Karpas-422 (cell line): ENCODE data around the gene METTL14. TPM values are rescaled to one million over a fixed set of nuclear protein-coding genes. Genes with fewer than 3 reads are reported as not detected.

ENCODE experiments used
- DNase-seq: peaks from one replicate; pipeline ENCODE4 v3.0.0-alpha.2; 2015
- H2AFZ ChIP-seq: fragments of 200-600 bp; sonication (generic); 2 replicates; pipeline ENCODE4 v1.6.1; 2014; ENCODE audit warnings: antibody characterized with exemption, low read length, mixed read lengths
- H3K27ac ChIP-seq: fragments of 200-600 bp; sonication (generic); 2 replicates; pipeline ENCODE4 v1.5.1; 2014; ENCODE audit warnings: mild to moderate bottlenecking, low read length, moderate library complexity
- H3K27me3 ChIP-seq: fragments of 200-600 bp; sonication (generic); 2 replicates; pipeline ENCODE4 v1.6.1; 2014; ENCODE audit warnings: low read length, mixed read lengths
- H3K36me3 ChIP-seq: fragments of 200-600 bp; sonication (generic); 2 replicates; pipeline ENCODE4 v1.6.1; 2014; ENCODE audit warnings: low read length, mixed read lengths; ENCODE audit not compliant: insufficient read depth
- H3K4me1 ChIP-seq: fragments of 200-600 bp; sonication (generic); 2 replicates; pipeline ENCODE4 v1.6.1; 2014; ENCODE audit warnings: mild to moderate bottlenecking, low read length, mixed read lengths
- H3K4me2 ChIP-seq: fragments of 200-600 bp; sonication (generic); 2 replicates; pipeline ENCODE4 v1.6.1; 2014; ENCODE audit warnings: low read length, low read depth, mild to moderate bottlenecking; ENCODE audit not compliant: poor library complexity, severe bottlenecking
- H3K4me3 ChIP-seq: fragments of 200-600 bp; sonication (generic); 2 replicates; pipeline ENCODE4 v1.5.1; 2014; ENCODE audit warnings: mild to moderate bottlenecking, antibody characterized with exemption, low read length, mixed read lengths
- H3K79me2 ChIP-seq: fragments of 200-600 bp; sonication (generic); 2 replicates; pipeline ENCODE4 v1.6.1; 2014; ENCODE audit warnings: mild to moderate bottlenecking, low read length, mixed read lengths
- H3K9ac ChIP-seq: fragments of 200-600 bp; sonication (generic); 2 replicates; pipeline ENCODE4 v1.6.0; 2014; ENCODE audit warnings: low read length
- H3K9me2 ChIP-seq: fragments of 200-600 bp; sonication (generic), shearing (Covaris generic); replicated peaks from 2 replicates; pipeline ENCODE4 v1.6.0; 2014; ENCODE audit warnings: mild to moderate bottlenecking, low read length, moderate library complexity; ENCODE audit not compliant: insufficient read depth
- H3K9me3 ChIP-seq: fragments of 300-700, 200-600 bp; sonication (generic); 2 replicates; pipeline ENCODE4 v1.6.1; 2014; ENCODE audit warnings: low read length, mixed read lengths
- H4K20me1 ChIP-seq: fragments of 200-600 bp; sonication (generic); 2 replicates; pipeline ENCODE4 v1.6.1; 2014; ENCODE audit warnings: mild to moderate bottlenecking, antibody characterized with exemption, low read length, low read depth; ENCODE audit not compliant: insufficient read depth
- total RNA-seq: library from RNA; depleted of rRNA; stranded (reverse); fragments of >200 nt; shearing (Covaris generic); gene quantifications from 2 replicates; pipeline ENCODE4 v1.2.3, GENCODE V29; 2014; ENCODE audit warnings: low replicate concordance

Gene METTL14
- total RNA-seq, 1 experiment from 2014 or later: 11.6 TPM

- H3K4me1 ChIP-seq: peaks cover 64% of the 10 kb centered on the region
- no peak for DNase-seq
These were observed 64.3 kb downstream of the METTL14 start for GRCh38 chr4:118749347-118749988.

GRCh38 chr4:118751629-118752323 lies 66.6 kb downstream of the METTL14 start:
- Histone ChIP-seq H3K9me3 (no peaks in the 10 kb centered on the region), H3K27ac (no peak overlapping the region), H3K4me3 (no peak overlapping the region), H3K27me3 (no peaks in the 10 kb centered on the region), H3K4me2 (no peak overlapping the region), H3K36me3 (peaks cover 65% of the 10 kb centered on the region), H3K79me2 (peaks cover 57% of the 10 kb centered on the region), H2AFZ (no peak overlapping the region), H3K9me2 (no peaks in the 10 kb centered on the region), H3K9ac (no peak overlapping the region), H4K20me1 (no peaks in the 10 kb centered on the region), H3K4me1 (peaks cover 73% of the 10 kb centered on the region)
- no peak for DNase-seq

More at GRCh38 chr4:118749347-118749988, 64.3 kb downstream of the METTL14 start:
- H3K4me2 ChIP-seq: no peak overlapping the region
- peaks cover 54% of the 10 kb centered on the region for H3K36me3 ChIP-seq
- H3K9me2 ChIP-seq: no peaks in the 10 kb centered on the region
- no peaks in the 10 kb centered on the region for H3K9me3 ChIP-seq
- peak overlapping the region; percentile 89; the same call in 1 of the 2 replicates for H3K27ac ChIP-seq
- no peak overlapping the region for H3K4me3 ChIP-seq
- no peak overlapping the region for H2AFZ ChIP-seq
- H3K79me2 ChIP-seq: peaks cover 34% of the 10 kb centered on the region
- no peak overlapping the region for H3K9ac ChIP-seq
- H3K27me3 ChIP-seq: no peaks in the 10 kb centered on the region
- no peaks in the 10 kb centered on the region for H4K20me1 ChIP-seq

- Histone ChIP-seq H3K9ac (no peak overlapping the region), H2AFZ (no peak overlapping the region), H3K27ac (peak overlapping the region; percentile 97), H3K27me3 (no peaks in the 10 kb centered on the region), H3K79me2 (peaks cover 63% of the 10 kb centered on the region), H3K4me2 (no peak overlapping the region), H3K4me1 (peaks cover 73% of the 10 kb centered on the region), H3K36me3 (peaks cover 72% of the 10 kb centered on the region), H3K9me2 (no peaks in the 10 kb centered on the region), H3K4me3 (no peak overlapping the region), H4K20me1 (no peaks in the 10 kb centered on the region), H3K9me3 (no peaks in the 10 kb centered on the region)
- DNase-seq: no peak
These were observed 67.4 kb downstream of the METTL14 start for GRCh38 chr4:118752551-118752950.

- Histone ChIP-seq H3K9ac (no peak overlapping the region), H3K27ac (peak overlapping the region; percentile 97), H3K9me2 (no peaks in the 10 kb centered on the region), H3K9me3 (no peaks in the 10 kb centered on the region), H3K27me3 (no peaks in the 10 kb centered on the region), H3K4me3 (no peak overlapping the region), H3K79me2 (peaks cover 68% of the 10 kb centered on the region), H2AFZ (no peak overlapping the region), H3K4me1 (peaks cover 73% of the 10 kb centered on the region), H4K20me1 (no peaks in the 10 kb centered on the region), H3K36me3 (peaks cover 73% of the 10 kb centered on the region), H3K4me2 (no peak overlapping the region)
- DNase-seq: no peak
These were observed 67.9 kb downstream of the METTL14 start for GRCh38 chr4:118753096-118753495.

GRCh38 chr4:118753685-118754084 lies 68.5 kb downstream of the METTL14 start:
- peaks cover 69% of the 10 kb centered on the region for H3K36me3 ChIP-seq
- H3K4me3 ChIP-seq: peak overlapping the region; percentile 3; the same call in 1 of the 2 replicates
- H3K9ac ChIP-seq: peak overlapping the region; percentile 8; the same call in 1 of the 2 replicates
- H3K9me2 ChIP-seq: no peaks in the 10 kb centered on the region
- H3K27me3 ChIP-seq: no peaks in the 10 kb centered on the region
- H3K9me3 ChIP-seq: no peaks in the 10 kb centered on the region
- no peaks in the 10 kb centered on the region for H4K20me1 ChIP-seq
- no peak overlapping the region for H2AFZ ChIP-seq
- H3K4me1 ChIP-seq: peaks cover 73% of the 10 kb centered on the region
- peak overlapping the region; percentile 97 for H3K27ac ChIP-seq
- H3K4me2 ChIP-seq: peak overlapping the region; percentile 82
- H3K79me2 ChIP-seq: peaks cover 68% of the 10 kb centered on the region
- peak; percentile 74 for DNase-seq

GRCh38 chr4:118754890-118755289 lies 69.7 kb downstream of the METTL14 start:
- H3K4me1 ChIP-seq: peaks cover 77% of the 10 kb centered on the region
- peak overlapping the region; percentile 82 for H3K4me2 ChIP-seq
- no peaks in the 10 kb centered on the region for H4K20me1 ChIP-seq
- H3K36me3 ChIP-seq: peaks cover 62% of the 10 kb centered on the region
- peak overlapping the region; percentile 97 for H3K27ac ChIP-seq
- DNase-seq: no peak
- no peaks in the 10 kb centered on the region for H3K27me3 ChIP-seq
- no peaks in the 10 kb centered on the region for H3K9me3 ChIP-seq
- no peak overlapping the region for H2AFZ ChIP-seq
- peaks cover 70% of the 10 kb centered on the region for H3K79me2 ChIP-seq
- H3K9ac ChIP-seq: 0 out of 2 replicates have a peak overlapping the region, but pooled peaks have one; percentile 8
- H3K4me3 ChIP-seq: peak overlapping the region; percentile 3; the same call in 1 of the 2 replicates
- H3K9me2 ChIP-seq: no peaks in the 10 kb centered on the region

- H3K27ac ChIP-seq: peak overlapping the region; percentile 97
- peak overlapping the region; percentile 82 for H3K4me2 ChIP-seq
- peak; percentile 58 for DNase-seq
- no peaks in the 10 kb centered on the region for H3K9me2 ChIP-seq
- peak overlapping the region; percentile 6; the same call in 1 of the 2 replicates for H3K9ac ChIP-seq
- peaks cover 64% of the 10 kb centered on the region for H3K79me2 ChIP-seq
- no peak overlapping the region for H2AFZ ChIP-seq
- peaks cover 54% of the 10 kb centered on the region for H3K36me3 ChIP-seq
- H3K4me1 ChIP-seq: peaks cover 77% of the 10 kb centered on the region
- H4K20me1 ChIP-seq: no peaks in the 10 kb centered on the region
- peak overlapping the region; percentile 5; the same call in 1 of the 2 replicates for H3K4me3 ChIP-seq
- no peaks in the 10 kb centered on the region for H3K27me3 ChIP-seq
- no peaks in the 10 kb centered on the region for H3K9me3 ChIP-seq
These were observed 70.4 kb downstream of the METTL14 start for GRCh38 chr4:118755438-118756226.

GRCh38 chr4:118756429-118756828 lies 71.2 kb downstream of the METTL14 start:
- no peak overlapping the region for H3K4me3 ChIP-seq
- no peak overlapping the region for H3K9ac ChIP-seq
- DNase-seq: no peak
- H4K20me1 ChIP-seq: no peaks in the 10 kb centered on the region
- H3K27ac ChIP-seq: peak overlapping the region; percentile 97
- H2AFZ ChIP-seq: no peak overlapping the region
- no peaks in the 10 kb centered on the region for H3K9me2 ChIP-seq
- H3K9me3 ChIP-seq: no peaks in the 10 kb centered on the region
- peaks cover 67% of the 10 kb centered on the region for H3K79me2 ChIP-seq
- peak overlapping the region; percentile 82 for H3K4me2 ChIP-seq
- H3K36me3 ChIP-seq: peaks cover 51% of the 10 kb centered on the region
- H3K27me3 ChIP-seq: no peaks in the 10 kb centered on the region
- H3K4me1 ChIP-seq: peaks cover 84% of the 10 kb centered on the region
